ENCODE results near the gene OR2AK2. TPM values are rescaled to one million over a fixed set of nuclear protein-coding genes. Genes with fewer than 3 reads are reported as not detected.

The OR2AK2 gene, protein sequence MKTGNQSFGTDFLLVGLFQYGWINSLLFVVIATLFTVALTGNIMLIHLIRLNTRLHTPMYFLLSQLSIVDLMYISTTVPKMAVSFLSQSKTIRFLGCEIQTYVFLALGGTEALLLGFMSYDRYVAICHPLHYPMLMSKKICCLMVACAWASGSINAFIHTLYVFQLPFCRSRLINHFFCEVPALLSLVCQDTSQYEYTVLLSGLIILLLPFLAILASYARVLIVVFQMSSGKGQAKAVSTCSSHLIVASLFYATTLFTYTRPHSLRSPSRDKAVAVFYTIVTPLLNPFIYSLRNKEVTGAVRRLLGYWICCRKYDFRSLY
- total RNA-seq: not detected in 2 replicates

DNA sequence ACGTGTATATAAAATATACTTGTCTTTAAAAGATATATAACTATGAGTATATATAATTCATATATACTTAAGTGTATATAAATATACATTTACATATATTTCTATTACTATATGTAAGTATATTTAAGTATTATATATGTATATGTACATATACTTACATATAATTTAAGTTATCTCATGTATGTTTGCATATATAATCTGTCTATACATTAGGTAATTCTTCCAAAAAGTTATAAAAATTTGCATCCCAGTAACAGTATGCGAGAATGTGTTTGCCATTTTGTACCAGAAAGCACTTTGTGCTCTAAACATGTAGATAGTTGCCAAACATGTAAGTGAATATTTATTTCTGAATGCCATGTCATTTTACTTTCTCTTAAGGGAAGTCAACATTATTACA lies at the start of gene OR2AK2:
OR2AK2 (plus strand) TSS at position 301 of the 400 bp plus-strand sequence. CDS start 144 bp downstream, outside the sequence.
- DNase-seq (ENCODE audit: low read depth in 2 of 2): no peak

GRCh38 chr1:247919952-247920351 lies 45.1 kb upstream of the OR2AK2 start, which contains the start of gene OR2T8:
OR2T8 (plus strand) TSS chr1:247920252; CDS start chr1:247921018, 766 bp downstream.
- DNase-seq (ENCODE audit: low read depth in 2 of 2): no peak

DNA sequence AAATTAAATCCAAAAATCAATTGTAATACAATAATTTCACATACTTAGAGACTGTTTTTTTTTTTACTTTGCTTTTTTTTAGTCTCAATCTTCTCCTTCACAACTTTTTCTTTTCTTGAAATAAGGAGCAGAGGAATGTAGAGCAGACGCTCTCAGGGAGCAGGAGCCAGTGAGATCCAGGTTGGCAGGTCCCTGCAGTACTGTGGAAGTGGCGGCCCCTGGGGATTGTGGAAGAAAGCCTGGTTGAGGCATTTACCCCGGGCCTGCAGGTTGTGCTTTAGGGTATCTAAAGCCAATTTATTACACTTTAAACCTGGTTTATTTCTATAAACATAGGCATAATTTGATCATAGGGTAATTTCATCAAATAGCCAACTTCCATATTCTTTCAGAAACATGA lies 41.1 kb upstream of the OR2AK2 start:
- DNase-seq (ENCODE audit: low read depth in 2 of 2): no peak

DNA sequence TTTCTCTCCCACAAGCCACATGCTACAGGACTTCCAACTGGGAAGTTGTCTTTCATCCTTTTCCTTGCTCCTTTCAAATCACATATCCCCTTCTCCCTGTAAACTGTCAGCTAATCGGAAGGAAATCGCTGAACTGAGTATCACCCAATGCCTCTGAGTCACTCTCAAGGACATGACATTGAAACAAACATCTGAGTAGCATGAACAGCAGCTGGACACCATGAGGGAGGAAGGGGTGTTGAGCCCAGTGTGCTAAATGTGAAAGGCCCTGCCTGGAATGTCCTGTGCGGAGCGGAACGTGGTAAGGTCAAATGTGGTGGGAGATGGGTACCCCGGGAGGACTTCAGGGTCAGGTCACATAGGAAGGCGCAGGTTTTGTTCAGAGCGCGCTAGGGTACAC lies 40.2 kb upstream of the OR2AK2 start, which contains the start of gene OR2AJ1:
OR2AJ1 (plus strand) TSS at position 22 of the 400 bp plus-strand sequence. CDS start 8,880 bp downstream, outside the sequence.
- no peak for DNase-seq (ENCODE audit: low read depth in 2 of 2)

- no peak for DNase-seq (ENCODE audit: low read depth in 2 of 2)
These were observed 31.0 kb upstream of the OR2AK2 start for GRCh38 chr1:247933989-247934388.

- no peak for DNase-seq (ENCODE audit: low read depth in 2 of 2)
These were observed 29.3 kb upstream of the OR2AK2 start for GRCh38 chr1:247935781-247936180.

DNA sequence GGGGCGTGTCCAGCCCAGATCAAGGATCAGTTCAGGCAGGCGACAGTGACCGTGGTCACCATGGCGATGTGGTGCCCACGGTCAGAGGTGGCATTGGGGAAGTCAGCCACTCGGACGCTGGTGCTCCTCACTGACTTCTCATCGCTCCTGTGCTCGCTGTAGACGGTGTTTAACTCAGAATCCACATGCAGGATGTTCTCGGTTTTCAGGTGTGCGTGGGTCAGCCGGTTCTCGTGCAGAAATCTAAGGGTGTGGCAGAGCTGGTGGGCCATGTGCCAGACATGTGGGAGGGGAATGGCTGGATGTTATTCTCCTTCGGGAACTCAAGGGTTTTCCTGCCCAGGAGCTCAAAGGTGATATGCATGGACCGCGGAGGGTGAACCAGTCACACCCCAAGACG lies 28.6 kb upstream of the OR2AK2 start:
- DNase-seq (ENCODE audit: low read depth in 2 of 2): no peak

DNA sequence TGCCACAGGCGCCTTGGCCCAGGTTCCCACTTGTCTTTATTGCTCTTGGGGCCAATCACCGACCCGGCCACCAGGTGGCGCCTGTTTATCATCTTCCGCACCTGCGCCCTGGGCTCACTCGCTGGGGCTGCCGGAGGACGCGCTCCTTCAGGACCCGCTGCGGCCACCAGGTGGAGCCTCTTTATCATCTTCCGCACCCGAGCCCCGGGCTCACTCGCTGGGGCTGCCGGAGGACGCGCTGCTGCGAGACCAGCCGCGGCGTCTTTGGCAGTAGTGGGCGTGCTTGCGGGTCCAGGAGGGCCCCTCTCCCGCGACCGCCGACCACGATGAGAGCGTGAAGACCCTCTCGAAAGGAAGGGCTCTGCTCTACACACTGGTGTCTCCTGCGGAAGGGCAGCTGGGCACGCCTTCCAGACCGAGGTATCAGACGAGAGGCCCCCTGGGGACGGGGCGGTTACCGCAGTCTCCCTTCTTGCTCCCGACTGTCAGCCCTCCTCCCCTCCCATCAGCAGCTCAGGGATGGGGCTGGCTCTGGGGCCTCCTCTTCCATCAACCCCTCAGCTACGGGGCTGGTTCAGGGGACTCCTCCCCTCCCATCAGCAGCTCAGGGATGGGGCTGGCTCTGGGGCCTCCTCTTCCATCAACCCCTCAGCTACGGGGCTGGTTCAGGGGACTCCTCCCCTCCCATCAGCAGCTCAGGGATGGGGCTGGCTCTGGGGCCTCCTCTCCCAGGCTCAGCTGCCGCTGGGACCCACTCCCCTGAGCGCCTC lies 27.9 kb upstream of the OR2AK2 start:
- DNase-seq (ENCODE audit: low read depth in 2 of 2): peak; percentile 5 to 19

DNA sequence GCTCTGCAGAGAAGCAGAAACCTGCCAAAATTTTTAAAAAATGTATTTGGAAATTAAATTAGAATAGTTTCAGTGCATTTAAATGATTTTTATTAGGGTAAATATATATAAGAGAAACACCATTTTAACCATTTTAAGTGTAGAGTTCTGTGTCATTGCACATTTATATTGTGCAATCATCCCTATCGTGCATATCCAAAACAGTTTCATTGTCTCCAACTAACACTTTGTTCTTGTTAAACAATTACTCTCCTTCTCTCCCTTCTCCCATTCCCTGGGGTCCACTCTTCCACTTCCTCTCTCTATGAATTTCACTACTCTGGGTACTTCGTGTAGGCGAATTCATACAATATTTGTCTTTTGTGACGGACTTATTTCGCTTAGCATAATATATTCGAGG lies 22.4 kb upstream of the OR2AK2 start:
- no peak for DNase-seq (ENCODE audit: low read depth in 2 of 2)

DNA sequence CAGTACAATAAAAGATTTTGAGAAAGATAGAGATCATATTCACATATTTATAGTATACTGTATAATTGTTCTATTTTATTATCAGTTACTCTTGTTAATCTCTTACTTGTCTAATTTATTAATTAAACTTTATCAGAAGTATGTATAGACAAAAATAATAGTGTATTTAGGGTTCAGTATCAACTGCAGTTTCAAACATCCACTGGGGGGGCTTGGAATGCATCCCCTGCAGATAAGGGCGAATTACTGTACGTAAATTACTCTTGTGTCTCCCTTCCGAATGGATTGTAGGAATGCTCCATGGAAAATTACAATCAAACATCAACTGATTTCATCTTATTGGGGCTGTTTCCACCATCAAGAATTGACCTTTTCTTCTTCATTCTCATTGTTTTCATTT lies 16.5 kb upstream of the OR2AK2 start, which contains the start of gene OR2L8:
OR2L8 (plus strand) TSS at position 301 of the 400 bp plus-strand sequence; CDS start at position 301, 0 bp downstream.
- DNase-seq (ENCODE audit: low read depth in 2 of 2): no peak

DNA sequence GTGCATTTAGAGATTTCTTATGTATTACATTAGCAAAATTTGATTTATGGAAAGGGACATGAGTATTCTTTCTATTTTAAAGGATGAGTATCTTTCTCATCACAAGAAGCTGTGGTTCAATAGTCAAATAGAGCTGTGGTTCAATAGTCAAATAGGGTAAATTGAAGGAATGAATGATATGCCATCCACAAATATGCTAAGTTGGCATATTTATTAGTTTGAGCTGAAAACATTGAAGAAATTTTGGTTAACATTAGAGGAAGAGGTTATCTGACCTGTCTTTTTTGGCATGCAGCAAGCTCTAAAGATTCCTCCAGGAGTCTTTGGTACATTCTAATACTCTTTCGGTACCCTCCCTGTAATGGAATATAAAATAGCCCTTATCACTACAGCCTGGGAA lies 11.6 kb upstream of the OR2AK2 start:
- DNase-seq (ENCODE audit: low read depth in 2 of 2): no peak

GRCh38 chr1:247961791-247962190 lies 3.2 kb upstream of the OR2AK2 start:
- DNase-seq (ENCODE audit: low read depth in 2 of 2): no peak

- no peak for DNase-seq (ENCODE audit: low read depth in 2 of 2)
These were observed 2.0 kb upstream of the OR2AK2 start for GRCh38 chr1:247962911-247963588.

- DNase-seq (ENCODE audit: low read depth in 2 of 2): no peak
These were observed 1.6 kb downstream of the OR2AK2 start for GRCh38 chr1:247966532-247967204.

GRCh38 chr1:247992986-247993385 lies 28.0 kb downstream of the OR2AK2 start:
- DNase-seq (ENCODE audit: low read depth in 2 of 2): no peak

GRCh38 chr1:247998811-247999210 lies 33.8 kb downstream of the OR2AK2 start:
- DNase-seq (ENCODE audit: low read depth in 2 of 2): no peak

DNA sequence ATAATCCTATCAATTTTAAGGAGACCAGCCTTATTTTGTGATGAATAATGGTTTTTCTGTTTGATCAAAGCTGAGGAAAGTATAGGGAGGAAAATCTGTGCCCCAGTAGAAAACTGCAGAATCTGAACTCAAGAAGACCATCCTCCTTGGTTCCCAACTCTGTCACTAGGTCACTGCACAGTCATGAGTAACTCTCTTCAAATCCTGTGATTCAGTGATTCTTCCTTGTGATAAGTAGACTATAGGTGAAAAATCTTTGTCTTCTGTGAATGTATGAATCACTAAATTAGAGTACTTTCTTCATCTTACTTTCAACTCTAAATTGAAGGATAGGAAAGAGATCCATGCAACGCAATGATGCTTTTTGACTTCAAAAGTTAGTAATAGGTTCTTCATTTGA lies 35.1 kb downstream of the OR2AK2 start:
- no peak for DNase-seq (ENCODE audit: low read depth in 2 of 2)

- DNase-seq (ENCODE audit: low read depth in 2 of 2): no peak
These were observed 42.7 kb downstream of the OR2AK2 start for GRCh38 chr1:248007778-248008177.

DNA sequence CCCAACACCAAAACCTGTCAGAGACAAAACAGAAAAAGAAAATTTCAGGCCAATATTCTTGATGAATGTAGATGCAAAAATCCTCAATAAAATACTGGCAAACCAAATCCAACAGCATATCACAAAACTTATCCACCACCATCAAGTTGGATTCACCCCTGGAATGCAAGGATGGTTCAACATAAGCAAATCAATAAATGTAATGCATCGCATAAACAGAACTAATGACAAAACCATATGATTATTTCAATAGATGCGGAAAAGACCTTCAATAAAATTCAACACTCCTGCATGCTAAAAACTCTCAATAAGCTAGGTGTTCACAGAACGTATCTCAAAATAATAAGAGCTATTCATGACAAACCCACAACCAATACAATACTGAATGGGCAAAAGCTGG lies 44.6 kb downstream of the OR2AK2 start:
- DNase-seq (ENCODE audit: low read depth in 2 of 2): no peak

DNA sequence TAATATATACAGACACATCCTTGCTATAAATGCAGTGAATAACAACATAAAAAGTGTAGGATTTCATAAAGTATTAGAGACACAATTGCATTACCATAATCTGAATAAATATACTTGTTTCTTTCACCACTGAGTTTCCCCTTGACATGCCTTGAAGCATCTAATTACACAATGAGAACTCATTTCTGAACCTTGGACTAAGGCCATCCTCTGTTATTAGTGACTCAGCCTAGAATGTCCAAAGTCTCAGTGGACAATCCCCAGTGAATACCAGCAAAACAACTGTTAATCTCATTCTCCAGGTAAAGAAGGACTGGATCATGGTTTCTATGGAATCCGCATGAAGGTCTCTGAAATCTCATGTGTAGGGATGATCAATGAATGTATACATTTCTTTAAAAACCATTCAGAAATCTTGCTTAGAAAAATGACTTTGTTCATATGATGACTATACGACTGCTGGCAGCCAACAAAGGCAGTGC lies 48.2 kb downstream of the OR2AK2 start, which contains the start of gene OR2L5:
OR2L5 (plus strand) TSS at position 432 of the 482 bp plus-strand sequence. CDS start 8,288 bp downstream, outside the sequence.
- DNase-seq (ENCODE audit: low read depth in 2 of 2): no peak

DNA sequence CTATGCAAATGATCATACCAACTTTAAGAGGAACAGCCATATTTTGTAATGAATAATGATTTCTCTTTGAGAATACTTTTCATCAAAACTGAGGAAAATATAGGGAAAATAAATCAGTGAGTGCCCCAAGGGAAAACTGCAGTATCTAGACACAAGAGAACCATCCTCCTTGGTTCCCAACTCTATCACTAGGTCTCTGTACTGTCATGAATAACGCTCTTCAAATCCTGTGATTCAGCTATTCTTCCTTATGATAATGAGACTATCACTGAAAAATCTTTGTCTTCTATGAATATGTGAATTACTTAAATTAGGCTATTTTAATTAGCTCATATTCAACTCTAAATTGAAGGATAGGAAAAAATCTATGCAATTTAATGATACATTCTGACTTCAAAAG lies 50.8 kb downstream of the OR2AK2 start:
- DNase-seq (ENCODE audit: low read depth in 2 of 2): no peak

All from dermis microvascular lymphatic vessel endothelial cell (primary cell).